Measurements from ENCODE around the gene SELENOF.
"Not testable (repeated sequence)": the region's sequence is repeated elsewhere in the genome, so short reads cannot be mapped to it uniquely, and the experiment has no call there.

The SELENOF gene

DNA sequence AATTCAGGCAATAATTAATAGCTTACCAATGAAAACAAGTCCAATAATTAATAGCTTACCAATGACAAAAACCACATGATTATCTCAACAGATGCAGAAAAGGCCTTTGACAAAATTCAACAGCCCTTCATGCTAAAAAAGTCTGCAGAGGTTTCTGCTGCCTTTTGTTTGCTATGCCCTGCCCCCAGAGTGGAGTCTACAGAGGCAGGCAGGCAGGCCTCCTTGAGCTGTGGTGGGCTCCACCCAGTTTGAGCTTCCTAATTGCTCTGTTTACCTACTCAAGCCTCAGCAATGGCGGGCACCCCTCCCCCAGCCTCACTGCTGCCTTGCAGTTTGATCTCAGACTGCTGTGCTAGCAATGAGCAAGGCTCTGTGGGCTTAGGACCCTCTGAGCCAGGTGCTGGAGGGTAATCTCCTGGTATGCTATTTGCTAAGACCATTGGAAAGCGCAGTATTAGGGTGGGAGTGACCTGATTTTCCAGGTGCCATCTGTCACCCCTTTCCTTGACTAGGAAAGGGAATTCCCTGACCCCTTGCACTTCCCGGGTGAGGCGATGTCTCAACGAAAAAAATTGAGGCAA is 96.6 kb downstream of the SELENOF start:
- not testable (repeated sequence) for DNase-seq (ENCODE audit: low read depth in 2 of 2, low spot score in 1 of 2)

GRCh38 chr1:86814118-86814517 is 99.8 kb downstream of the SELENOF start:
- not testable (repeated sequence) for DNase-seq (ENCODE audit: low read depth in 2 of 2, low spot score in 1 of 2)

All from stimulated activated CD8-positive, alpha-beta memory T cell treated with anti-CD3 and anti-CD28 coated beads, Interleukin-4, amount 100 ng/mL, for 1 hour (primary cell).